GM19395 (cell line): Measurements from ENCODE around the gene ANKMY1.

Experiments
- ATAC-seq: cut with Tn5 transposase; IDR thresholded peaks from one replicate; pipeline ENCODE4 v1.9.1; 2021; ENCODE audit warnings: mild to moderate bottlenecking, moderate library complexity; ENCODE audit not compliant: unreplicated experiment

The ANKMY1 gene

GRCh38 chr2:240480834-240481623, 76.8 kb downstream of the ANKMY1 start:
- ATAC-seq: no peak

GRCh38 chr2:240479111-240479501, 78.7 kb downstream of the ANKMY1 start:
- ATAC-seq: no peak

GRCh38 chr2:240478346-240479110, 79.3 kb downstream of the ANKMY1 start:
- ATAC-seq: no peak

- no peak for ATAC-seq
These were observed 79.9 kb downstream of the ANKMY1 start for GRCh38 chr2:240477916-240478315.

GRCh38 chr2:240473211-240473610, 84.6 kb downstream of the ANKMY1 start:
- ATAC-seq: no peak

GRCh38 chr2:240472078-240472790, 85.6 kb downstream of the ANKMY1 start:
- ATAC-seq: no peak

- ATAC-seq: no peak
These were observed 88.0 kb downstream of the ANKMY1 start for GRCh38 chr2:240469740-240470139.

- no peak for ATAC-seq
These were observed 88.5 kb downstream of the ANKMY1 start for GRCh38 chr2:240469239-240469636.

GRCh38 chr2:240468303-240469238, 89.2 kb downstream of the ANKMY1 start:
- ATAC-seq: no peak

- no peak for ATAC-seq
These were observed 90.0 kb downstream of the ANKMY1 start for GRCh38 chr2:240467659-240468302.

- no peak for ATAC-seq
These were observed 90.6 kb downstream of the ANKMY1 start for GRCh38 chr2:240467149-240467642.

GRCh38 chr2:240466579-240467148, 91.1 kb downstream of the ANKMY1 start:
- no peak for ATAC-seq

GRCh38 chr2:240465765-240466578, 91.8 kb downstream of the ANKMY1 start:
- ATAC-seq: no peak

GRCh38 chr2:240465268-240465764, 92.5 kb downstream of the ANKMY1 start:
- no peak for ATAC-seq

- ATAC-seq: no peak
These were observed 93.1 kb downstream of the ANKMY1 start for GRCh38 chr2:240464514-240465241.

GRCh38 chr2:240463866-240464481, 93.8 kb downstream of the ANKMY1 start:
- no peak for ATAC-seq

GRCh38 chr2:240463274-240463865, 94.4 kb downstream of the ANKMY1 start:
- no peak for ATAC-seq
